C4-2B (cell line): ENCODE measurements around the gene GNAL.

ENCODE experiments used
- ZFX ChIP-seq: fragments of 450-650 bp; IDR thresholded peaks from 2 replicates; pipeline ENCODE4 v1.6.1; 2017
- TF ChIP-seq, protein P1 (sequence below): fragments of 450-650 bp; conservative IDR thresholded peaks from 2 replicates; pipeline ENCODE4 v1.5.1; 2017; ENCODE audit warnings: mild to moderate bottlenecking

DNA sequence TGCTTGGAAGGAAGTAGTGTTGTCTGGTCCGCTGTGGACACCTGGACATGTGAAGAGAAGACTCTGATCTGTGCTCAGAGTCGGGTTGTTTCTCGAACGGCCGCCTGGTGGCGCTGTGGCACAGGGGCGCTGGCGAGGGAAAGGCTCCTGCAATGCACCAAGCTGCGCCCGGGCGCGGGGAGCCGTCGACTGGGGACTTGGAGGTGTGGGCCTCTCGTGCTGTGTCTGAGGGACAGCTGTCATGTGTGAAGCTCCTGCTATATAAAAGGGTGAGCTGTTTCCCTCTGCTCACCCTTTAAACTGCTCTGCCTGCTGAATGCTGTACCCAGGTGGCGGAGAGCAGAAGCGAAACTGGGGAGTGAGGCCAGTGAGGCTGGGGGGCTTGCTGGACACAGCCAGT lies 44.0 kb downstream of the GNAL start:
- TF ChIP-seq, protein P1, sequence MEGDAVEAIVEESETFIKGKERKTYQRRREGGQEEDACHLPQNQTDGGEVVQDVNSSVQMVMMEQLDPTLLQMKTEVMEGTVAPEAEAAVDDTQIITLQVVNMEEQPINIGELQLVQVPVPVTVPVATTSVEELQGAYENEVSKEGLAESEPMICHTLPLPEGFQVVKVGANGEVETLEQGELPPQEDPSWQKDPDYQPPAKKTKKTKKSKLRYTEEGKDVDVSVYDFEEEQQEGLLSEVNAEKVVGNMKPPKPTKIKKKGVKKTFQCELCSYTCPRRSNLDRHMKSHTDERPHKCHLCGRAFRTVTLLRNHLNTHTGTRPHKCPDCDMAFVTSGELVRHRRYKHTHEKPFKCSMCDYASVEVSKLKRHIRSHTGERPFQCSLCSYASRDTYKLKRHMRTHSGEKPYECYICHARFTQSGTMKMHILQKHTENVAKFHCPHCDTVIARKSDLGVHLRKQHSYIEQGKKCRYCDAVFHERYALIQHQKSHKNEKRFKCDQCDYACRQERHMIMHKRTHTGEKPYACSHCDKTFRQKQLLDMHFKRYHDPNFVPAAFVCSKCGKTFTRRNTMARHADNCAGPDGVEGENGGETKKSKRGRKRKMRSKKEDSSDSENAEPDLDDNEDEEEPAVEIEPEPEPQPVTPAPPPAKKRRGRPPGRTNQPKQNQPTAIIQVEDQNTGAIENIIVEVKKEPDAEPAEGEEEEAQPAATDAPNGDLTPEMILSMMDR, result peak; percentile 98
- TF ChIP-seq ZFX, result no peak
